ENCODE measurements around the gene NEK9.

Gene NEK9

GRCh38 chr14:75067212-75067611 lies 59.6 kb downstream of the NEK9 start:
- H3K4me3 ChIP-seq (ENCODE audit: extremely low read depth, insufficient read depth, low read length, poor library complexity, severe bottlenecking): no peak overlapping the region
- peaks cover 3% of the 10 kb centered on the region for H3K4me1 ChIP-seq (ENCODE audit: control insufficient read depth, insufficient read depth, low read length, poor library complexity, severe bottlenecking)
- WGBS, 2 experiments (ENCODE audit: insufficient coverage in 2 of 2): 92 to 100% methylated on average over 1 of the region's 1 CpG

GRCh38 chr14:75066691-75067090 lies 60.2 kb downstream of the NEK9 start:
- H3K27ac ChIP-seq (ENCODE audit: low read depth, low read length, severe bottlenecking): no peak overlapping the region
- H3K9me3 ChIP-seq (ENCODE audit: control insufficient read depth, low read length): no peaks in the 10 kb centered on the region
- H3K36me3 ChIP-seq (ENCODE audit: control insufficient read depth, insufficient read depth, low read length): no peaks in the 10 kb centered on the region
- WGBS, 2 experiments (ENCODE audit: insufficient coverage in 2 of 2): 93 to 100% methylated on average over 2 of the region's 3 CpGs
- no peak overlapping the region for H3K4me3 ChIP-seq (ENCODE audit: extremely low read depth, insufficient read depth, low read length, poor library complexity, severe bottlenecking)
- H3K4me1 ChIP-seq (ENCODE audit: control insufficient read depth, insufficient read depth, low read length, poor library complexity, severe bottlenecking): peaks cover 3% of the 10 kb centered on the region

More at GRCh38 chr14:75067212-75067611, 59.6 kb downstream of the NEK9 start:
- no peak overlapping the region for H3K27ac ChIP-seq (ENCODE audit: low read depth, low read length, severe bottlenecking)
- H3K36me3 ChIP-seq (ENCODE audit: control insufficient read depth, insufficient read depth, low read length): no peaks in the 10 kb centered on the region
- no peaks in the 10 kb centered on the region for H3K9me3 ChIP-seq (ENCODE audit: control insufficient read depth, low read length)

- 57 to 78% methylated on average over 5 to 8 of the region's 8 CpGs for WGBS, 2 experiments (ENCODE audit: insufficient coverage in 2 of 2)
- peaks cover 3% of the 10 kb centered on the region for H3K4me1 ChIP-seq (ENCODE audit: control insufficient read depth, insufficient read depth, low read length, poor library complexity, severe bottlenecking)
- peak overlapping the region; percentile 70 for H3K4me3 ChIP-seq (ENCODE audit: extremely low read depth, insufficient read depth, low read length, poor library complexity, severe bottlenecking)
- peaks cover 15% of the 10 kb centered on the region for H3K36me3 ChIP-seq (ENCODE audit: control insufficient read depth, insufficient read depth, low read length)
- H3K9me3 ChIP-seq (ENCODE audit: control insufficient read depth, low read length): peaks cover 5% of the 10 kb centered on the region
- no peak overlapping the region for H3K27ac ChIP-seq (ENCODE audit: low read depth, low read length, severe bottlenecking)
These were observed 62.7 kb downstream of the NEK9 start for GRCh38 chr14:75064205-75064567.

GRCh38 chr14:75063491-75064204 lies 63.2 kb downstream of the NEK9 start, which contains the start of gene ACYP1:
Gene ACYP1 (minus strand): TSS chr14:75064024. CDS start chr14:75063553, 471 bp downstream.
- WGBS, 2 experiments (ENCODE audit: insufficient coverage in 2 of 2): 1% methylated on average over 21 of the region's 34 CpGs
- Histone ChIP-seq H3K36me3 (ENCODE audit: control insufficient read depth, insufficient read depth, low read length) (peaks cover 18% of the 10 kb centered on the region), H3K4me1 (ENCODE audit: control insufficient read depth, insufficient read depth, low read length, poor library complexity, severe bottlenecking) (peaks cover 3% of the 10 kb centered on the region), H3K4me3 (ENCODE audit: extremely low read depth, insufficient read depth, low read length, poor library complexity, severe bottlenecking) (peak within 1 kb of the TSS; percentile 70), H3K9me3 (ENCODE audit: control insufficient read depth, low read length) (peaks cover 5% of the 10 kb centered on the region), H3K27ac (ENCODE audit: low read depth, low read length, severe bottlenecking) (no peak within 1 kb of the TSS)

GRCh38 chr14:75063013-75063412 lies 63.8 kb downstream of the NEK9 start:
- Histone ChIP-seq H3K36me3 (ENCODE audit: control insufficient read depth, insufficient read depth, low read length) (peaks cover 18% of the 10 kb centered on the region), H3K9me3 (ENCODE audit: control insufficient read depth, low read length) (peaks cover 5% of the 10 kb centered on the region), H3K4me3 (ENCODE audit: extremely low read depth, insufficient read depth, low read length, poor library complexity, severe bottlenecking) (peak overlapping the region; percentile 70), H3K27ac (ENCODE audit: low read depth, low read length, severe bottlenecking) (no peak overlapping the region), H3K4me1 (ENCODE audit: control insufficient read depth, insufficient read depth, low read length, poor library complexity, severe bottlenecking) (peaks cover 3% of the 10 kb centered on the region)
- WGBS, 2 experiments (ENCODE audit: insufficient coverage in 2 of 2): 39 to 44% methylated on average over 2 to 5 of the region's 5 CpGs

- Histone ChIP-seq H3K9me3 (ENCODE audit: control insufficient read depth, low read length) (peaks cover 5% of the 10 kb centered on the region), H3K4me3 (ENCODE audit: extremely low read depth, insufficient read depth, low read length, poor library complexity, severe bottlenecking) (no peak overlapping the region), H3K27ac (ENCODE audit: low read depth, low read length, severe bottlenecking) (no peak overlapping the region), H3K4me1 (ENCODE audit: control insufficient read depth, insufficient read depth, low read length, poor library complexity, severe bottlenecking) (peaks cover 3% of the 10 kb centered on the region), H3K36me3 (ENCODE audit: control insufficient read depth, insufficient read depth, low read length) (peaks cover 18% of the 10 kb centered on the region)
- 100% methylated on average over 1 of the region's 2 CpGs; no CpG with 5 or more reads in 1 of the 2 experiments for WGBS, 2 experiments (ENCODE audit: insufficient coverage in 2 of 2)
These were observed 66.4 kb downstream of the NEK9 start for GRCh38 chr14:75060420-75060819.

GRCh38 chr14:75059642-75060041 lies 67.2 kb downstream of the NEK9 start:
- Histone ChIP-seq H3K4me3 (ENCODE audit: extremely low read depth, insufficient read depth, low read length, poor library complexity, severe bottlenecking) (no peak overlapping the region), H3K36me3 (ENCODE audit: control insufficient read depth, insufficient read depth, low read length) (peaks cover 18% of the 10 kb centered on the region), H3K4me1 (ENCODE audit: control insufficient read depth, insufficient read depth, low read length, poor library complexity, severe bottlenecking) (peaks cover 3% of the 10 kb centered on the region), H3K9me3 (ENCODE audit: control insufficient read depth, low read length) (peaks cover 5% of the 10 kb centered on the region), H3K27ac (ENCODE audit: low read depth, low read length, severe bottlenecking) (no peak overlapping the region)
- 100% methylated on average over 1 of the region's 2 CpGs; no CpG with 5 or more reads in 1 of the 2 experiments for WGBS, 2 experiments (ENCODE audit: insufficient coverage in 2 of 2)

GRCh38 chr14:75054421-75054820 lies 72.4 kb downstream of the NEK9 start:
- no CpG with 5 or more reads among the region's 1 CpG for WGBS, 2 experiments (ENCODE audit: insufficient coverage in 2 of 2)
- no peak overlapping the region for H3K27ac ChIP-seq (ENCODE audit: low read depth, low read length, severe bottlenecking)
- H3K4me3 ChIP-seq (ENCODE audit: extremely low read depth, insufficient read depth, low read length, poor library complexity, severe bottlenecking): no peak overlapping the region
- H3K36me3 ChIP-seq (ENCODE audit: control insufficient read depth, insufficient read depth, low read length): peaks cover 6% of the 10 kb centered on the region
- H3K4me1 ChIP-seq (ENCODE audit: control insufficient read depth, insufficient read depth, low read length, poor library complexity, severe bottlenecking): no peaks in the 10 kb centered on the region
- H3K9me3 ChIP-seq (ENCODE audit: control insufficient read depth, low read length): no peaks in the 10 kb centered on the region

- Histone ChIP-seq H3K4me1 (ENCODE audit: control insufficient read depth, insufficient read depth, low read length, poor library complexity, severe bottlenecking) (no peaks in the 10 kb centered on the region), H3K36me3 (ENCODE audit: control insufficient read depth, insufficient read depth, low read length) (peaks cover 10% of the 10 kb centered on the region), H3K27ac (ENCODE audit: low read depth, low read length, severe bottlenecking) (no peak overlapping the region), H3K4me3 (ENCODE audit: extremely low read depth, insufficient read depth, low read length, poor library complexity, severe bottlenecking) (no peak overlapping the region), H3K9me3 (ENCODE audit: control insufficient read depth, low read length) (no peaks in the 10 kb centered on the region)
- 89 to 92% methylated on average over 1 to 3 of the region's 5 CpGs for WGBS, 2 experiments (ENCODE audit: insufficient coverage in 2 of 2)
These were observed 73.2 kb downstream of the NEK9 start for GRCh38 chr14:75053396-75054291.

- WGBS, 2 experiments (ENCODE audit: insufficient coverage in 2 of 2): 0 to 83% methylated on average over 1 of the region's 5 CpGs
- Histone ChIP-seq H3K4me1 (ENCODE audit: control insufficient read depth, insufficient read depth, low read length, poor library complexity, severe bottlenecking) (no peaks in the 10 kb centered on the region), H3K4me3 (ENCODE audit: extremely low read depth, insufficient read depth, low read length, poor library complexity, severe bottlenecking) (peak overlapping the region; percentile 51), H3K27ac (ENCODE audit: low read depth, low read length, severe bottlenecking) (no peak overlapping the region), H3K9me3 (ENCODE audit: control insufficient read depth, low read length) (no peaks in the 10 kb centered on the region), H3K36me3 (ENCODE audit: control insufficient read depth, insufficient read depth, low read length) (peaks cover 13% of the 10 kb centered on the region)
These were observed 75.3 kb downstream of the NEK9 start for GRCh38 chr14:75051556-75051899.

Data from mesodermal cell (in vitro differentiated cells).